Measurements from ENCODE around the gene ALDOB. TPM values are rescaled to one million over a fixed set of nuclear protein-coding genes. Genes with fewer than 3 reads are reported as not detected.
A peak's percentile ranks its signal among the peaks of the same experiment; 100 is the strongest.

The ALDOB gene
- total and polyA plus RNA-seq, 2 donors from 2014 or later: 11.0 to 4,265 TPM

GRCh38 chr9:101448680-101449070, 13.1 kb upstream of the ALDOB start:
- H3K36me3 ChIP-seq (ENCODE audit: control insufficient read depth in 2 of 3, insufficient read depth in 3 of 3, low read length in 3 of 3): no peaks in the 10 kb centered on the region
- no peak overlapping the region for H3K9ac ChIP-seq (ENCODE audit: low read length in 3 of 3)
- peak overlapping the region in 1 of 3 donors; percentile 60 for H3K4me3 ChIP-seq (ENCODE audit: low read length in 3 of 3)
- no peak overlapping the region for H3K27ac ChIP-seq (ENCODE audit: low read depth in 2 of 2, low read length in 2 of 2)
- no peaks in the 10 kb centered on the region for H3K27me3 ChIP-seq (ENCODE audit: control insufficient read depth, insufficient read depth, low read length)
- H3K4me1 ChIP-seq (ENCODE audit: control insufficient read depth in 2 of 3, insufficient read depth in 2 of 3, low read depth in 1 of 3, low read length in 3 of 3): peaks cover 0 to 3% (median 0%) of the 10 kb centered on the region in 3 donors
- no peak for TF ChIP-seq CTCF (IDR thresholded peaks at IDR 0.05; ENCODE audit: borderline replicate concordance, extremely low read depth, insufficient read depth)
- no peaks in the 10 kb centered on the region for H3K9me3 ChIP-seq (ENCODE audit: control insufficient read depth in 2 of 3, insufficient read depth in 1 of 3, low read length in 3 of 3)
- FAIRE-seq (no peak), DNase-seq (no peak)
- intact Hi-C loops (cut with DNase I): no loop called here

- DNase-seq: no peak
- H3K4me1 ChIP-seq (ENCODE audit: control insufficient read depth in 2 of 3, insufficient read depth in 2 of 3, low read depth in 1 of 3, low read length in 3 of 3): peaks cover 0 to 7% (median 3%) of the 10 kb centered on the region in 3 donors
- TF ChIP-seq CTCF (IDR thresholded peaks at IDR 0.05; ENCODE audit: borderline replicate concordance, extremely low read depth, insufficient read depth): no peak
- intact Hi-C loops (cut with DNase I): no loop called here
- H3K9me3 ChIP-seq (ENCODE audit: control insufficient read depth in 2 of 3, insufficient read depth in 1 of 3, low read length in 3 of 3): no peaks in the 10 kb centered on the region
- H3K27ac ChIP-seq (ENCODE audit: low read depth in 2 of 2, low read length in 2 of 2): no peak overlapping the region
- FAIRE-seq: no peak
- H3K27me3 ChIP-seq (ENCODE audit: control insufficient read depth, insufficient read depth, low read length): no peaks in the 10 kb centered on the region
- H3K36me3 ChIP-seq (ENCODE audit: control insufficient read depth in 2 of 3, insufficient read depth in 3 of 3, low read length in 3 of 3): no peaks in the 10 kb centered on the region
- no peak overlapping the region for H3K9ac ChIP-seq (ENCODE audit: low read length in 3 of 3)
- H3K4me3 ChIP-seq (ENCODE audit: low read length in 3 of 3): no peak overlapping the region
Observed at GRCh38 chr9:101446732-101447131, 11.2 kb upstream of the ALDOB start.

GRCh38 chr9:101445353-101446029, 9.9 kb upstream of the ALDOB start:
- peak overlapping the region in 2 of 3 donors; percentile 1 to 35 for H3K4me3 ChIP-seq (ENCODE audit: low read length in 3 of 3)
- peak in 1 of 5 donors; percentile 14 for DNase-seq
- peak overlapping the region; percentile 42 to 75 for H3K27ac ChIP-seq (ENCODE audit: low read depth in 2 of 2, low read length in 2 of 2)
- intact Hi-C loops (cut with DNase I): no loop called here
- H3K27me3 ChIP-seq (ENCODE audit: control insufficient read depth, insufficient read depth, low read length): no peaks in the 10 kb centered on the region
- TF ChIP-seq CTCF (IDR thresholded peaks at IDR 0.05; ENCODE audit: borderline replicate concordance, extremely low read depth, insufficient read depth): no peak
- FAIRE-seq: no peak
- peak overlapping the region in 1 of 3 donors; percentile 46 for H3K9ac ChIP-seq (ENCODE audit: low read length in 3 of 3)
- no peaks in the 10 kb centered on the region for H3K9me3 ChIP-seq (ENCODE audit: control insufficient read depth in 2 of 3, insufficient read depth in 1 of 3, low read length in 3 of 3)
- H3K36me3 ChIP-seq (ENCODE audit: control insufficient read depth in 2 of 3, insufficient read depth in 3 of 3, low read length in 3 of 3): no peaks in the 10 kb centered on the region
- H3K4me1 ChIP-seq (ENCODE audit: control insufficient read depth in 2 of 3, insufficient read depth in 2 of 3, low read depth in 1 of 3, low read length in 3 of 3): peaks cover 0 to 7% (median 3%) of the 10 kb centered on the region in 3 donors

Data from kidney (tissue), 14 donors.